Mucosa of descending colon (tissue), 3 donors: ENCODE data around the gene FBXL17. TPM values are rescaled to one million over a fixed set of nuclear protein-coding genes. Genes with fewer than 3 reads are reported as not detected.

Source experiments
- ATAC-seq: fragments of 200-7000 bp; cut with Tn5 transposase; one replicate; pipeline ENCODE4 v1.9.1; 2020; ENCODE audit warnings: mild to moderate bottlenecking, moderate library complexity
- DNase-seq, 3 donors: peaks; one replicate each; pipeline ENCODE4 v3.0.0-alpha.2; 2020
- H3K36me3 ChIP-seq: fragments of 200-600 bp; one replicate; pipeline ENCODE4 v1.8.0; 2021; ENCODE audit warnings: low read depth, mild to moderate bottlenecking
- H3K4me1 ChIP-seq: fragments of 200-600 bp; one replicate; pipeline ENCODE4 v1.8.0; 2021; ENCODE audit warnings: low read depth, mild to moderate bottlenecking
- H3K4me3 ChIP-seq: fragments of 200-600 bp; one replicate; pipeline ENCODE4 v1.8.0; 2021; ENCODE audit warnings: mild to moderate bottlenecking
- H3K9me3 ChIP-seq: fragments of 200-600 bp; one replicate; pipeline ENCODE4 v1.8.0; 2021; ENCODE audit warnings: mild to moderate bottlenecking
- intact Hi-C, 2 donors: fragments of 100-400 bp; cut with DNase I in 1 of 2; cut with micrococcal nuclease in 1 of 2; formaldehyde crosslinking; loops; one replicate each; pipeline versions ENCODE4 v1.11.0 to v1.11.1; 2022; cut with DNase I, micrococcal nuclease
- total RNA-seq, 3 donors: library from RNA; stranded (reverse); fragmentation: NEBNext Ultra II Directional in 2 of 3; extraction: Animal tissue kit (Norgen Biotek cat#: 25700) in 2 of 3; gene quantifications; one replicate each; pipeline versions ENCODE4 v1.2.1 to v1.2.4, GENCODE V29; 2021 to 2023
- TF ChIP-seq, protein P1 (sequence below): fragments of 200-600 bp; IDR thresholded peaks from one replicate; pipeline ENCODE4 v1.8.0; 2022; ENCODE audit warnings: antibody characterized with exemption, mild to moderate bottlenecking
- donor health status: DM: no; HTN: no; CAD: no; lungs with moderate emphysema.
- donor health status: DM: no; HTN: no; CAD: no.
- donor health status: DM: no; HTN: yes; CAD: no.

FBXL17 gene
- total RNA-seq, 3 donors from 2014 or later: 22.8 to 25.6 (median 23.8) TPM

DNA sequence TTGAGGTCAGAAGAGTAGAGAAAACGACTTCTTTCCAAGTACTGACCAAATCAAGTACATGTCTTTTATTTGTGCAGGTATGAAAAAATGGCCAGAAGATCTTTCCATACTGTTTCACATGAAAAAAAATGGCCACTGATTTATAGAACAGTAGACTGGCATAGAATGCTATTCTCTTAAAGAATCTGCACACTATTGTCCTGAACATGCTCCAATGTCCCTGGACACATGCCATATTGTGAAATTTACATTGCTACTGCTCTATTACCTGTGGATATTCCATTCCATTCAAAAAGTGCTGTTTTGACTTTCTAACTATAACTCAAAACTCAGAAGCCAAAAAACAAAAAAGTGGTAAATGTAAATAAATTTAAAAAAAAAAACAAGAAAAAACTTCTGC lies 60.6 kb downstream of the FBXL17 start:
- H3K4me1 ChIP-seq: no peaks in the 10 kb centered on the region
- ATAC-seq (no peak), DNase-seq (no peak)
- TF ChIP-seq, protein P1, sequence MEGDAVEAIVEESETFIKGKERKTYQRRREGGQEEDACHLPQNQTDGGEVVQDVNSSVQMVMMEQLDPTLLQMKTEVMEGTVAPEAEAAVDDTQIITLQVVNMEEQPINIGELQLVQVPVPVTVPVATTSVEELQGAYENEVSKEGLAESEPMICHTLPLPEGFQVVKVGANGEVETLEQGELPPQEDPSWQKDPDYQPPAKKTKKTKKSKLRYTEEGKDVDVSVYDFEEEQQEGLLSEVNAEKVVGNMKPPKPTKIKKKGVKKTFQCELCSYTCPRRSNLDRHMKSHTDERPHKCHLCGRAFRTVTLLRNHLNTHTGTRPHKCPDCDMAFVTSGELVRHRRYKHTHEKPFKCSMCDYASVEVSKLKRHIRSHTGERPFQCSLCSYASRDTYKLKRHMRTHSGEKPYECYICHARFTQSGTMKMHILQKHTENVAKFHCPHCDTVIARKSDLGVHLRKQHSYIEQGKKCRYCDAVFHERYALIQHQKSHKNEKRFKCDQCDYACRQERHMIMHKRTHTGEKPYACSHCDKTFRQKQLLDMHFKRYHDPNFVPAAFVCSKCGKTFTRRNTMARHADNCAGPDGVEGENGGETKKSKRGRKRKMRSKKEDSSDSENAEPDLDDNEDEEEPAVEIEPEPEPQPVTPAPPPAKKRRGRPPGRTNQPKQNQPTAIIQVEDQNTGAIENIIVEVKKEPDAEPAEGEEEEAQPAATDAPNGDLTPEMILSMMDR: no peak
- H3K4me3 ChIP-seq: no peak overlapping the region
- intact Hi-C loops: no loop called here
- H3K36me3 ChIP-seq: no peaks in the 10 kb centered on the region
- no peaks in the 10 kb centered on the region for H3K9me3 ChIP-seq

DNA sequence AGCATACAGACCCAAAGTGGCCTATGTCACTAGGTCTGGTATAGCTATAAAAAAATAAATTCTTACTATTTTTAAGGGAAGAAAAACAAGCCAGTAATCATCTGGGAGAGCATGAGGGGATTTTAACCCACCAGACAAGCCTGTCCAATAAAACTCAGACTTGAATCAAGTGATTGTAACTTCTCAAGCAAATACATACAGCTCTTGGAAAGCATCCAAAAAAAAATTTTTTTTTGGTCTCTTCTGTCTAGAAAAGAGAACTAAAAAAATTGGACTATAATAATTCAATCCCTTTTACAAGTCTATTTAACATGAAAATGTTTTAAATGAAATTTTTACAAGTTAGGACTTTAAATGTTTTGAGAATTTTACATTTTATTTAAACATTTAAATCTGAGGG lies 61.7 kb downstream of the FBXL17 start:
- Histone ChIP-seq H3K4me3 (no peak overlapping the region), H3K9me3 (no peaks in the 10 kb centered on the region), H3K36me3 (no peaks in the 10 kb centered on the region), H3K4me1 (no peaks in the 10 kb centered on the region)
- DNase-seq (no peak), ATAC-seq (no peak)
- TF ChIP-seq, protein P1: no peak
- intact Hi-C loops: no loop called here

DNA sequence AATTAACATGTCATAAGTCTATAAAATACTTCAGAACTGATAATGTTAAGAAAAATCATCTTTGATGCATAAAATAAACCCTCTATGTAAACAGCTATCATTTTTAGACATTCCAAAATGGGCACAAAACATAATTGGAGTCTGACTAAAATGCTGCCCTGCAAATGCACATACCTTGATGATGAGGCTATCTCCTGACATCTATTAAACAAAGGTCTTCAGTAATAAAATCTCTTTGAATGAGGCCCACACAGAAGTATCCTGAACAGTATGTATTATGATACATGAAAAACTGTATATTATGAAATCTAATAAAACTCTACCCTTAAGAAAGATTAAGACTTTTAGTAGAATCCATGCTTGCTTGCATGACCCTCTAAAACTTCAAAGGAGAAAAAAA lies 66.1 kb downstream of the FBXL17 start:
- Histone ChIP-seq H3K4me1 (no peaks in the 10 kb centered on the region), H3K36me3 (no peaks in the 10 kb centered on the region), H3K9me3 (no peaks in the 10 kb centered on the region), H3K4me3 (no peak overlapping the region)
- TF ChIP-seq, protein P1: no peak
- intact Hi-C loops: no loop called here
- ATAC-seq: no peak
- no peak for DNase-seq

DNA sequence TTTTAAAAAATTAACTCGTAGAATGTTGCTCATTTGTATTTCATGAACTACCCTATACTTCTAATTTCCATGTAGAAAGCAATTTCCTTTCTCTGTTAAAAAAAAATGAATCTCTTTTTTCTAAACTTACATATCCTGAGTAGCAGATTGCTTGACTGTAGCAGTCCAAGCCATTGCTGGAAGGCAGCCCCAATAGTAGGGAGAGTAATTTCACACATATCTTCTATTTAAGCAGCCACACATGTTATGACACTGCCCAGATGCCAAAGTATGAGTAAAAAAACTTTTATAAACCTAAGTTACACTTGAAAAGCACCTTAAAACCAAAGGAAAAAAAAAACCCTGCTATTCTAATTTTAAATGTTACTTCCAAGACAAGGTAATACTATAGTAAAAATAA lies 69.6 kb downstream of the FBXL17 start:
- intact Hi-C loops: no loop called here
- H3K9me3 ChIP-seq: no peaks in the 10 kb centered on the region
- no peak for ATAC-seq
- H3K36me3 ChIP-seq: no peaks in the 10 kb centered on the region
- DNase-seq: no peak
- no peak overlapping the region for H3K4me3 ChIP-seq
- TF ChIP-seq, protein P1: no peak
- H3K4me1 ChIP-seq: no peaks in the 10 kb centered on the region

DNA sequence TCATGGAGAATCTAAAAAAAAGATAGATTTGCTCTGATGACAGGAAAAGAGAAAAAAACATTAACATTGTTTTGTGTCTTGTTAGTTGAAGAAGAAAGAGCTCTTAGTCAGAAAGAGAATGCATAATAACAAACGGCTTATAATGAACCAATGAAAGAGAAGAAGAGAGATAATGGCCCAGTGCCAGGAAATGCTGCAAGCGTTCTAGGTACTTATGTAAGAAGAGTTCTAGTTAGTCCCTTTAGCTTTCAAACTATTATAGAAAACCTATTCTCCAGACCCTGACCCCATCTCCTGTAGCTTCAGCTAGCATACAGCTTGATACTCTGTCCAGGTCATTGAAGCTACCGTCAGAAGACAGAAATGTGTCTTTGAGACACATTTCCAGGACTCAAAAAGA lies 70.2 kb downstream of the FBXL17 start:
- no peaks in the 10 kb centered on the region for H3K36me3 ChIP-seq
- intact Hi-C loops: no loop called here
- TF ChIP-seq, protein P1: no peak
- H3K4me1 ChIP-seq: no peaks in the 10 kb centered on the region
- ATAC-seq (no peak), DNase-seq (no peak)
- no peaks in the 10 kb centered on the region for H3K9me3 ChIP-seq
- no peak overlapping the region for H3K4me3 ChIP-seq

DNA sequence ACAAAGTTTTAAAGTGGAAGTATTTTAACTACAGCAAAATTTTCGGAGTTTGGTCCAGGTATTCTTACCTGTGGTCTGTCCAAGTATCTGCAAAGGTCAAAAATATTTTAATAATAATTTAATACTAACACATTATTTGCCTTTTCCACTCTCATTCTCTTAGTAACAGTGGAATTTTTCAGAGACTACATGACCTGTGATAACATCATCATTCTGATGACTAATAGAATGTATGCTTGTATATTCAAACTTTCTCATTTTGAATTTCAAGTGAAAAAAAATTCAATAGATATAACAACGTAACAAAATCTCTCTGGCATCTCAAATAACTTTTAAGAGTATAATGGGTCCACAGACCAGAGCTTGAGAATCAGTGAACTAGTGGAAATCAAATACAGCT lies 78.3 kb downstream of the FBXL17 start:
- intact Hi-C loops: no loop called here
- TF ChIP-seq, protein P1: no peak
- DNase-seq: no peak

More for the DNA sequence above, 78.3 kb downstream of the FBXL17 start:
- no peaks in the 10 kb centered on the region for H3K36me3 ChIP-seq
- no peaks in the 10 kb centered on the region for H3K4me1 ChIP-seq
- no peaks in the 10 kb centered on the region for H3K9me3 ChIP-seq
- no peak for ATAC-seq
- no peak overlapping the region for H3K4me3 ChIP-seq
